IMR-90 (cell line): ENCODE data around the gene SEC23IP. TPM values are rescaled to one million over a fixed set of nuclear protein-coding genes. Genes with fewer than 3 reads are reported as not detected.
A peak's percentile ranks its signal among the peaks of the same experiment; 100 is the strongest.

Experiments
- ATAC-seq: fragments of 200-7000 bp; cut with Tn5 transposase; 2 replicates; pipeline ENCODE4 v1.9.1; 2020; ENCODE audit warnings: low read depth, mild to moderate bottlenecking, moderate library complexity
- BruUV-seq: library from RNA; stranded (reverse); fragments of 400-500 nt; replicated peaks from 2 replicates; lab custom pipeline; 2021; lab: Mats Ljungman, UMichigan
- CTCF ChIA-PET: fragments of 300-600 bp; formaldehyde crosslinking; extraction: SDS; loops from one replicate; lab custom pipeline; 2021; ENCODE audit warnings: antibody characterized with exemption; lab: Yijun Ruan, JAX
- POLR2A ChIA-PET: fragments of 300-600 bp; sonication (Branson Sonifier 250); formaldehyde crosslinking; loops from one replicate; lab custom pipeline; 2022; ENCODE audit warnings: antibody characterized with exemption; ENCODE audit not compliant: unreplicated experiment; lab: Charles Lee
- DNase-seq: peaks from one replicate; pipeline ENCODE4 v3.0.0; 2013
- H2AFZ ChIP-seq: replicated peaks from 2 replicates; pipeline ENCODE3; 2013; ENCODE audit warnings: low read length, mild to moderate bottlenecking; ENCODE audit not compliant: poor library complexity
- H2AK5ac ChIP-seq: 2 replicates; pipeline ENCODE4 v1.6.1; 2013; ENCODE audit warnings: low read depth, low read length, inconsistent platforms
- H2AK9ac ChIP-seq: replicated peaks from 2 replicates; pipeline ENCODE3; 2013; ENCODE audit warnings: mild to moderate bottlenecking, low read depth, low read length, moderate library complexity; ENCODE audit not compliant: poor library complexity
- H2BK120ac ChIP-seq: 2 replicates; pipeline ENCODE4 v1.6.1; 2013; ENCODE audit warnings: low read depth, low read length, inconsistent platforms
- H2BK15ac ChIP-seq: 3 replicates; pipeline ENCODE4 v1.6.1; 2013; ENCODE audit warnings: low read depth, low read length, inconsistent platforms
- H2BK20ac ChIP-seq: 2 replicates; pipeline ENCODE4 v1.6.1; 2013; ENCODE audit warnings: low read depth, mild to moderate bottlenecking, inconsistent platforms, low read length, moderate library complexity
- H2BK5ac ChIP-seq: 2 replicates; pipeline ENCODE4 v1.6.1; 2013; ENCODE audit warnings: mild to moderate bottlenecking, low read depth, low read length, inconsistent platforms; ENCODE audit not compliant: poor library complexity, severe bottlenecking
- H3K14ac ChIP-seq: replicated peaks from 2 replicates; pipeline ENCODE4 v1.6.1; 2013; ENCODE audit warnings: low read depth, low read length, inconsistent platforms
- H3K18ac ChIP-seq: 2 replicates; pipeline ENCODE4 v1.6.1; 2013; ENCODE audit warnings: low read depth, low read length, control low read depth
- H3K23ac ChIP-seq: 2 replicates; pipeline ENCODE4 v1.6.1; 2013; ENCODE audit warnings: low read depth, low read length, inconsistent platforms
- H3K27ac ChIP-seq: 2 replicates; pipeline ENCODE4 v1.5.1; 2013; ENCODE audit warnings: mild to moderate bottlenecking, control low read depth, low read length; ENCODE audit not compliant: insufficient read depth
- H3K27me3 ChIP-seq: 2 replicates; pipeline ENCODE4 v1.6.1; 2013; ENCODE audit warnings: low read length; ENCODE audit not compliant: control insufficient read depth, insufficient read depth
- H3K36me3 ChIP-seq: 2 replicates; pipeline ENCODE4 v1.6.1; 2013; ENCODE audit warnings: low read length, mixed read lengths; ENCODE audit not compliant: control insufficient read depth, insufficient read depth
- H3K4ac ChIP-seq: 2 replicates; pipeline ENCODE4 v1.6.1; 2013; ENCODE audit warnings: low read depth, low read length, inconsistent platforms
- H3K4me1 ChIP-seq: 2 replicates; pipeline ENCODE4 v1.6.1; 2013; ENCODE audit warnings: low read length, mixed read lengths; ENCODE audit not compliant: control insufficient read depth, insufficient read depth
- H3K4me2 ChIP-seq: 2 replicates; pipeline ENCODE4 v1.6.1; 2013; ENCODE audit warnings: low read depth, mild to moderate bottlenecking, control low read depth, low read length, moderate library complexity
- H3K4me3 ChIP-seq: 2 replicates; pipeline ENCODE4 v1.5.1; 2013; ENCODE audit warnings: low read depth, mild to moderate bottlenecking, control low read depth, low read length, moderate library complexity; ENCODE audit not compliant: insufficient read depth
- H3K56ac ChIP-seq: 2 replicates; pipeline ENCODE4 v1.6.1; 2013; ENCODE audit warnings: low read length, inconsistent platforms; ENCODE audit not compliant: insufficient read depth; ENCODE audit errors: extremely low read depth
- H3K79me1 ChIP-seq, 2 experiments: 2 replicates each; pipeline ENCODE4 v1.6.1; 2013; ENCODE audit warnings: low read length in 2 of 2, inconsistent platforms in 1 of 2, low read depth in 1 of 2
- H3K9ac ChIP-seq: 2 replicates; pipeline ENCODE4 v1.6.1; 2013; ENCODE audit warnings: low read depth, low read length, control low read depth
- H3K9me1 ChIP-seq: 2 replicates; pipeline ENCODE4 v1.6.1; 2013; ENCODE audit warnings: low read length, inconsistent platforms; ENCODE audit not compliant: insufficient read depth
- H3K9me3 ChIP-seq: 2 replicates; pipeline ENCODE4 v1.6.1; 2013; ENCODE audit warnings: low read length; ENCODE audit not compliant: control insufficient read depth, insufficient read depth
- H4K20me1 ChIP-seq: 2 replicates; pipeline ENCODE4 v1.6.1; 2013; ENCODE audit warnings: low read length, inconsistent platforms; ENCODE audit not compliant: insufficient read depth
- H4K5ac ChIP-seq: 2 replicates; pipeline ENCODE4 v1.6.1; 2013; ENCODE audit warnings: mild to moderate bottlenecking, low read depth, low read length, control low read depth
- H4K8ac ChIP-seq, 2 experiments: 2 replicates each; pipeline ENCODE4 v1.6.1; 2013; ENCODE audit warnings: low read depth in 2 of 2, low read length in 2 of 2, control low read depth in 1 of 2, inconsistent platforms in 1 of 2
- H4K91ac ChIP-seq: 2 replicates; pipeline ENCODE4 v1.6.1; 2013; ENCODE audit warnings: low read depth, low read length, inconsistent platforms; ENCODE audit not compliant: insufficient read depth
- BHLHE40 ChIP-seq: fragments of 150-350 bp; IDR thresholded peaks from 2 replicates; pipeline ENCODE4 v1.6.1; 2016; ENCODE audit warnings: mild to moderate bottlenecking, low read depth, low read length
- CEBPB ChIP-seq: IDR thresholded peaks from 2 replicates; pipeline ENCODE4 v1.6.1; 2012; ENCODE audit warnings: low read depth, low read length, improper control_type of control experiment
- CHD1 ChIP-seq: IDR thresholded peaks from 2 replicates; pipeline ENCODE4 v1.6.1; 2012; ENCODE audit warnings: low read depth, low read length, improper control_type of control experiment
- CTCF ChIP-seq: conservative IDR thresholded peaks from 2 replicates; pipeline ENCODE4 v1.5.1; 2012; ENCODE audit warnings: mild to moderate bottlenecking, low read depth, low read length, improper control_type of control experiment
- ELK1 ChIP-seq: fragments of 150-350 bp; IDR thresholded peaks from 2 replicates; pipeline ENCODE4 v1.6.1; 2016; ENCODE audit warnings: low read depth, mild to moderate bottlenecking, low read length, moderate library complexity, borderline replicate concordance
- FOS ChIP-seq: fragments of 150-350 bp; IDR thresholded peaks from 2 replicates; pipeline ENCODE4 v1.6.1; 2016; ENCODE audit warnings: low read depth, low read length
- MAFK ChIP-seq: IDR thresholded peaks from 2 replicates; pipeline ENCODE4 v1.6.1; 2012; ENCODE audit warnings: low read depth, low read length, improper control_type of control experiment
- MXI1 ChIP-seq: IDR thresholded peaks from 2 replicates; pipeline ENCODE4 v1.6.1; 2012; ENCODE audit warnings: low read depth, mild to moderate bottlenecking, low read length, moderate library complexity, borderline replicate concordance
- NFE2L2 ChIP-seq: fragments of 150-350 bp; IDR thresholded peaks from 2 replicates; pipeline ENCODE4 v1.6.1; 2016; ENCODE audit warnings: low read depth, mild to moderate bottlenecking, low read length
- POLR2A ChIP-seq: IDR thresholded peaks from 2 replicates; pipeline ENCODE4 v1.6.1; 2012; ENCODE audit warnings: mild to moderate bottlenecking, low read depth, low read length
- RAD21 ChIP-seq: IDR thresholded peaks from 2 replicates; pipeline ENCODE4 v1.6.1; 2012; ENCODE audit warnings: low read length, improper control_type of control experiment
- RCOR1 ChIP-seq: IDR thresholded peaks from 2 replicates; pipeline ENCODE4 v1.6.1; 2012; ENCODE audit warnings: mild to moderate bottlenecking, low read length, improper control_type of control experiment; ENCODE audit not compliant: insufficient replicate concordance
- RFX5 ChIP-seq: IDR thresholded peaks from 2 replicates; pipeline ENCODE4 v1.8.0; 2012; ENCODE audit warnings: low read depth, mild to moderate bottlenecking, low read length, moderate library complexity
- SMC3 ChIP-seq: fragments of 150-350 bp; IDR thresholded peaks from 2 replicates; pipeline ENCODE4 v1.6.1; 2016; ENCODE audit warnings: low read depth, mild to moderate bottlenecking, antibody characterized with exemption, low read length, moderate library complexity
- WGBS, 2 experiments: methylation state at CpG; one replicate each; pipeline versions ENCODE4 v1.1.5 to v1.1.7; 2013; ENCODE audit warnings: missing lambda C conversion rate in 2 of 2; ENCODE audit not compliant: insufficient read length in 1 of 2; ENCODE audit errors: extremely low coverage in 2 of 2; 5-methylcytosine and 5-hydroxymethylcytosine counted together
- dilution Hi-C: fragments of 300-500 bp; cut with HindIII; formaldehyde crosslinking; loops from one replicate; pipeline ENCODE4 v1.14.3; 2018; ENCODE audit warnings: low sequenced_read_pairs; ENCODE audit not compliant: unreplicated experiment
- in situ Hi-C: fragments of 300-500 bp; cut with MboI; formaldehyde crosslinking; loops from 3 replicates; pipeline ENCODE4 v1.14.3; 2019; ENCODE audit warnings: low sequenced_read_pairs, inconsistent platforms, mixed read lengths
- intact Hi-C: fragments of 100-400 bp; cut with micrococcal nuclease; formaldehyde crosslinking; loops from 2 replicates; pipeline ENCODE4 v1.10.0; 2022
- polyA plus RNA-seq, 3 experiments: library from polyadenylated mRNA; depleted of rRNA; stranded (reverse); fragments of >200 nt; gene quantifications; 2 replicates each; pipeline ENCODE4 v1.2.3, GENCODE V29; 2012; ENCODE audit warnings: low replicate concordance in 1 of 3
- total RNA-seq: library from RNA; depleted of rRNA; stranded (reverse); fragments of >200 nt; gene quantifications from 2 replicates; pipeline ENCODE4 v1.2.3, GENCODE V29; 2012

SEC23IP gene
- total and polyA plus RNA-seq, 2 of the 4 experiments (the other 2 are of a cell fraction): 37.4 to 39.8 TPM

GRCh38 chr10:119859420-119860258 is 32.9 kb upstream of the SEC23IP start:
- no peak overlapping the region; the same call in 1 of the 2 replicates for H3K4ac ChIP-seq
- no peak overlapping the region for H3K14ac ChIP-seq
- H3K23ac ChIP-seq: 0 out of 2 replicates have a peak overlapping the region, but pooled peaks have one; percentile 63
- 0 out of 2 replicates have a peak, but pooled peaks cover 2% of the 10 kb centered on the region for H3K9me3 ChIP-seq
- peaks cover 8% of the 10 kb centered on the region for H3K36me3 ChIP-seq
- H3K56ac ChIP-seq: no peak overlapping the region
- no peak overlapping the region for H3K18ac ChIP-seq
- H2BK15ac ChIP-seq: no peak overlapping the region
- peak; percentile 69 for DNase-seq
- no CpG with 5 or more reads among the region's 1 CpG for WGBS, 2 experiments
- no peak overlapping the region for H2BK20ac ChIP-seq
- in situ Hi-C loops: loop anchor here (5.0 to 25.0 kb wide), 2 partner anchors 167 to 672 kb away; partner anchors contain the start of gene PRDX3
- no peak overlapping the region for H2AK5ac ChIP-seq
- H3K79me1 ChIP-seq: peaks cover 4 to 39% of the 10 kb centered on the region in 2 experiments; a peak in 2 of 4 replicates
- no peak overlapping the region for H4K5ac ChIP-seq
- H2AK9ac ChIP-seq: no peak overlapping the region
- dilution Hi-C loops: no loop called here
- no peak overlapping the region for H4K8ac ChIP-seq
- no peaks in the 10 kb centered on the region for H3K27me3 ChIP-seq
- no peak overlapping the region for H3K4me3 ChIP-seq
- no peak overlapping the region for H2BK5ac ChIP-seq
- BruUV-seq: no TSS peak
- no peak overlapping the region for H2BK120ac ChIP-seq
- ChIA-PET POLR2A (no interaction called here), CTCF (interaction anchor here (0.6 to 3.2 kb wide), 20 partner anchors 10 to 195 kb away, joined by 3 to 38 read pairs (median 3); partner anchors contain the start of gene MCMBP)
- H3K9me1 ChIP-seq: no peaks in the 10 kb centered on the region
- peak; percentile 59 for ATAC-seq
- intact Hi-C loops: loop anchor here (1.0 kb wide), 3 partner anchors 109 to 251 kb away; no protein-coding TSS in a partner anchor
- no peak overlapping the region for H2AFZ ChIP-seq
- H4K91ac ChIP-seq: no peak overlapping the region
- no peak overlapping the region for H3K9ac ChIP-seq
- H3K27ac ChIP-seq: no peak overlapping the region
- no peak overlapping the region for H3K4me2 ChIP-seq
- no peaks in the 10 kb centered on the region; the same call in 1 of the 2 replicates for H3K4me1 ChIP-seq
- peaks cover 35% of the 10 kb centered on the region for H4K20me1 ChIP-seq
- TF ChIP-seq CTCF (peak; percentile 70), POLR2A (no peak), ELK1 (no peak), CEBPB (no peak), MXI1 (no peak), RAD21 (peak; percentile 80), CHD1 (no peak), NFE2L2 (no peak), FOS (no peak), RFX5 (no peak), BHLHE40 (no peak), RCOR1 (no peak), MAFK (peak; percentile 79), SMC3 (peak; percentile 63)
